ENCODE results near the gene EFNA1. TPM values are rescaled to one million over a fixed set of nuclear protein-coding genes. Genes with fewer than 3 reads are reported as not detected.

Gene EFNA1
- total and polyA plus RNA-seq, 2 of the 13 experiments (the other 11 are each of a cell fraction or from before 2014, with no cell fraction given), result 81.8 to 874 TPM

GRCh38 chr1:155167166-155168104, 39.8 kb downstream of the EFNA1 start (continued):
- TF ChIP-seq ZFP36L2 (CRISPR knock-in tag; IDR thresholded peaks at IDR 0.05), result no peak
- no peak for TF ChIP-seq ETV6 (CRISPR knock-in tag; conservative IDR thresholded peaks at IDR 0.05)
- no peak for TF ChIP-seq SOX5 (CRISPR knock-in tag; IDR thresholded peaks at IDR 0.05; ENCODE audit: borderline replicate concordance)
- no peak for TF ChIP-seq ZNF703 (CRISPR knock-in tag; IDR thresholded peaks at IDR 0.05; ENCODE audit: borderline replicate concordance)
- no peak for TF ChIP-seq ATF3 (CRISPR knock-in tag; IDR thresholded peaks at IDR 0.05)
- no peak for TF ChIP-seq PHF21A (CRISPR knock-in tag; IDR thresholded peaks at IDR 0.05)
- TF ChIP-seq TCF7L2 (IDR thresholded peaks at IDR 0.05; ENCODE audit: low read depth, low read length), result no peak
- no peak for TF ChIP-seq NFYB (CRISPR knock-in tag; IDR thresholded peaks at IDR 0.05)
- no peak for TF ChIP-seq DNMT1 (CRISPR knock-in tag; IDR thresholded peaks at IDR 0.05)
- no peak for TF ChIP-seq SPEN (CRISPR knock-in tag; IDR thresholded peaks at IDR 0.05; ENCODE audit: low read depth)
- TF ChIP-seq MTF2 (CRISPR knock-in tag; IDR thresholded peaks at IDR 0.05; ENCODE audit: borderline replicate concordance), result no peak
- TF ChIP-seq MLLT10 (CRISPR knock-in tag; IDR thresholded peaks at IDR 0.05), result no peak
- TF ChIP-seq ZFYVE20 (CRISPR knock-in tag; IDR thresholded peaks at IDR 0.05; ENCODE audit: borderline replicate concordance, low read depth), result no peak
- TF ChIP-seq ZNF800 (CRISPR knock-in tag; IDR thresholded peaks at IDR 0.05), result no peak
- peak in 1 of 2 experiments; percentile 37; a peak in 1 of 4 replicates for TF ChIP-seq NR2F1 (CRISPR knock-in tag; IDR thresholded peaks at IDR 0.05)
- no peak for TF ChIP-seq BORCS8-MEF2B (CRISPR knock-in tag; IDR thresholded peaks at IDR 0.05)
- TF ChIP-seq, protein P1, sequence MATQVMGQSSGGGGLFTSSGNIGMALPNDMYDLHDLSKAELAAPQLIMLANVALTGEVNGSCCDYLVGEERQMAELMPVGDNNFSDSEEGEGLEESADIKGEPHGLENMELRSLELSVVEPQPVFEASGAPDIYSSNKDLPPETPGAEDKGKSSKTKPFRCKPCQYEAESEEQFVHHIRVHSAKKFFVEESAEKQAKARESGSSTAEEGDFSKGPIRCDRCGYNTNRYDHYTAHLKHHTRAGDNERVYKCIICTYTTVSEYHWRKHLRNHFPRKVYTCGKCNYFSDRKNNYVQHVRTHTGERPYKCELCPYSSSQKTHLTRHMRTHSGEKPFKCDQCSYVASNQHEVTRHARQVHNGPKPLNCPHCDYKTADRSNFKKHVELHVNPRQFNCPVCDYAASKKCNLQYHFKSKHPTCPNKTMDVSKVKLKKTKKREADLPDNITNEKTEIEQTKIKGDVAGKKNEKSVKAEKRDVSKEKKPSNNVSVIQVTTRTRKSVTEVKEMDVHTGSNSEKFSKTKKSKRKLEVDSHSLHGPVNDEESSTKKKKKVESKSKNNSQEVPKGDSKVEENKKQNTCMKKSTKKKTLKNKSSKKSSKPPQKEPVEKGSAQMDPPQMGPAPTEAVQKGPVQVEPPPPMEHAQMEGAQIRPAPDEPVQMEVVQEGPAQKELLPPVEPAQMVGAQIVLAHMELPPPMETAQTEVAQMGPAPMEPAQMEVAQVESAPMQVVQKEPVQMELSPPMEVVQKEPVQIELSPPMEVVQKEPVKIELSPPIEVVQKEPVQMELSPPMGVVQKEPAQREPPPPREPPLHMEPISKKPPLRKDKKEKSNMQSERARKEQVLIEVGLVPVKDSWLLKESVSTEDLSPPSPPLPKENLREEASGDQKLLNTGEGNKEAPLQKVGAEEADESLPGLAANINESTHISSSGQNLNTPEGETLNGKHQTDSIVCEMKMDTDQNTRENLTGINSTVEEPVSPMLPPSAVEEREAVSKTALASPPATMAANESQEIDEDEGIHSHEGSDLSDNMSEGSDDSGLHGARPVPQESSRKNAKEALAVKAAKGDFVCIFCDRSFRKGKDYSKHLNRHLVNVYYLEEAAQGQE (IDR thresholded peaks at IDR 0.05; ENCODE audit: borderline replicate concordance in 1 of 2, low read depth in 1 of 2, low read length in 2 of 2), result no peak
- peak; percentile 60 for TF ChIP-seq PHF5A (CRISPR knock-in tag; IDR thresholded peaks at IDR 0.05; ENCODE audit: low read depth, unreplicated experiment)
- TF ChIP-seq ZNF776 (CRISPR knock-in tag; IDR thresholded peaks at IDR 0.05), result peak; percentile 44; the same call in 1 of the 2 replicates
- TF ChIP-seq CBX1 (IDR thresholded peaks at IDR 0.05; ENCODE audit: low read depth), result no peak
- no peak for TF ChIP-seq ZNF792 (CRISPR knock-in tag; IDR thresholded peaks at IDR 0.05)
- TF ChIP-seq MAX (IDR thresholded peaks at IDR 0.05), result peak; percentile 26; the same call in 1 of the 2 replicates

Measured in HepG2 (cell line).